ENCODE measurements around the gene CDH4. TPM values are rescaled to one million over a fixed set of nuclear protein-coding genes. Genes with fewer than 3 reads are reported as not detected.

Gene CDH4
- total and polyA plus RNA-seq, 2 of the 4 experiments (the other 2 are of a cell fraction) = 1.6 to 3.5 TPM

GRCh38 chr20:61680096-61680495 is 428.0 kb downstream of the CDH4 start:
- TF ChIP-seq MAZ (IDR thresholded peaks at IDR 0.05; ENCODE audit: borderline replicate concordance, low read depth, low read length) (no peak), MXI1 (IDR thresholded peaks at IDR 0.05; ENCODE audit: borderline replicate concordance, low read depth, low read length) (no peak), POLR2A (IDR thresholded peaks at IDR 0.05; ENCODE audit: low read depth, low read length) (no peak), NFE2L2 (IDR thresholded peaks at IDR 0.05; ENCODE audit: low read depth, low read length) (no peak), USF2 (IDR thresholded peaks at IDR 0.05; ENCODE audit: low read depth, low read length) (no peak), RFX5 (IDR thresholded peaks at IDR 0.05; ENCODE audit: low read depth, low read length) (no peak), MAFK (IDR thresholded peaks at IDR 0.05; ENCODE audit: low read depth, low read length) (no peak), BHLHE40 (IDR thresholded peaks at IDR 0.05; ENCODE audit: low read depth, low read length) (no peak)
- TF ChIP-seq, protein P1, sequence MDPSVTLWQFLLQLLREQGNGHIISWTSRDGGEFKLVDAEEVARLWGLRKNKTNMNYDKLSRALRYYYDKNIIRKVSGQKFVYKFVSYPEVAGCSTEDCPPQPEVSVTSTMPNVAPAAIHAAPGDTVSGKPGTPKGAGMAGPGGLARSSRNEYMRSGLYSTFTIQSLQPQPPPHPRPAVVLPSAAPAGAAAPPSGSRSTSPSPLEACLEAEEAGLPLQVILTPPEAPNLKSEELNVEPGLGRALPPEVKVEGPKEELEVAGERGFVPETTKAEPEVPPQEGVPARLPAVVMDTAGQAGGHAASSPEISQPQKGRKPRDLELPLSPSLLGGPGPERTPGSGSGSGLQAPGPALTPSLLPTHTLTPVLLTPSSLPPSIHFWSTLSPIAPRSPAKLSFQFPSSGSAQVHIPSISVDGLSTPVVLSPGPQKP (IDR thresholded peaks at IDR 0.05; ENCODE audit: borderline replicate concordance, low read depth, low read length) = no peak
- no peak overlapping the region for H3K4me2 ChIP-seq (ENCODE audit: low read depth, low read length)
- WGBS, 2 experiments (ENCODE audit: extremely low coverage in 2 of 2, insufficient read length in 1 of 2) = 90% methylated on average over 4 of the region's 7 CpGs; no CpG with 5 or more reads in 1 of the 2 experiments
- no peak overlapping the region for H3K56ac ChIP-seq (ENCODE audit: extremely low read depth, insufficient read depth, low read length)
- ATAC-seq (ENCODE audit: low read depth) (no peak), DNase-seq (no peak)
- H3K9ac ChIP-seq (ENCODE audit: low read depth, low read length) = no peak overlapping the region
- no peak overlapping the region for H2AK9ac ChIP-seq (replicated peaks; ENCODE audit: low read depth, low read length, poor library complexity)
- no TSS peak for BruUV-seq (replicated peaks)
- H3K36me3 ChIP-seq (ENCODE audit: control insufficient read depth, insufficient read depth, low read length) = no peaks in the 10 kb centered on the region
- no peak overlapping the region for H2BK20ac ChIP-seq (ENCODE audit: low read depth, low read length)
- no peak overlapping the region for H2AK5ac ChIP-seq (ENCODE audit: low read depth, low read length)
- no peak overlapping the region for H3K18ac ChIP-seq (ENCODE audit: low read depth, low read length)
- H3K14ac ChIP-seq (replicated peaks; ENCODE audit: low read depth, low read length) = no peak overlapping the region
- intact Hi-C loops (cut with micrococcal nuclease) = no loop called here
- no peak overlapping the region for H3K23ac ChIP-seq (ENCODE audit: low read depth, low read length)
- no peaks in the 10 kb centered on the region; the same call in 1 of the 2 replicates for H3K27me3 ChIP-seq (ENCODE audit: control insufficient read depth, insufficient read depth, low read length)
- POLR2A ChIA-PET (ENCODE audit: unreplicated experiment) = no interaction called here
- H3K27ac ChIP-seq (ENCODE audit: insufficient read depth, low read length) = no peak overlapping the region
- no peak overlapping the region for H4K8ac ChIP-seq (ENCODE audit: low read depth in 2 of 2, low read length in 2 of 2)
- H3K4ac ChIP-seq (ENCODE audit: low read depth, low read length) = no peak overlapping the region
- no peaks in the 10 kb centered on the region for H3K4me1 ChIP-seq (ENCODE audit: control insufficient read depth, insufficient read depth, low read length)
- H2AFZ ChIP-seq (replicated peaks; ENCODE audit: low read length, poor library complexity) = no peak overlapping the region
- H3K9me3 ChIP-seq (ENCODE audit: control insufficient read depth, insufficient read depth, low read length) = peaks cover 5% of the 10 kb centered on the region
- no peak overlapping the region for H4K91ac ChIP-seq (ENCODE audit: insufficient read depth, low read depth, low read length)
- no peak overlapping the region for H2BK15ac ChIP-seq (ENCODE audit: low read depth, low read length)
- no peaks in the 10 kb centered on the region for H3K79me1 ChIP-seq (ENCODE audit: low read depth in 1 of 2, low read length in 2 of 2)
- in situ Hi-C loops (cut with MboI; ENCODE audit: low sequenced_read_pairs) = no loop called here
- H4K5ac ChIP-seq (ENCODE audit: low read depth, low read length) = no peak overlapping the region
- H3K9me1 ChIP-seq (ENCODE audit: insufficient read depth, low read length) = no peaks in the 10 kb centered on the region
- no peak overlapping the region for H2BK120ac ChIP-seq (ENCODE audit: low read depth, low read length)
- no peaks in the 10 kb centered on the region; the same call in 1 of the 2 replicates for H4K20me1 ChIP-seq (ENCODE audit: insufficient read depth, low read length)
- dilution Hi-C loops (cut with HindIII; ENCODE audit: low sequenced_read_pairs, unreplicated experiment) = no loop called here
- H2BK5ac ChIP-seq (ENCODE audit: low read depth, low read length, poor library complexity, severe bottlenecking) = no peak overlapping the region
- CTCF ChIA-PET = no interaction called here
- H3K4me3 ChIP-seq (ENCODE audit: insufficient read depth, low read depth, low read length) = no peak overlapping the region

All from IMR-90 (cell line).